ENCODE data around the gene ALKAL2.

Gene ALKAL2

DNA sequence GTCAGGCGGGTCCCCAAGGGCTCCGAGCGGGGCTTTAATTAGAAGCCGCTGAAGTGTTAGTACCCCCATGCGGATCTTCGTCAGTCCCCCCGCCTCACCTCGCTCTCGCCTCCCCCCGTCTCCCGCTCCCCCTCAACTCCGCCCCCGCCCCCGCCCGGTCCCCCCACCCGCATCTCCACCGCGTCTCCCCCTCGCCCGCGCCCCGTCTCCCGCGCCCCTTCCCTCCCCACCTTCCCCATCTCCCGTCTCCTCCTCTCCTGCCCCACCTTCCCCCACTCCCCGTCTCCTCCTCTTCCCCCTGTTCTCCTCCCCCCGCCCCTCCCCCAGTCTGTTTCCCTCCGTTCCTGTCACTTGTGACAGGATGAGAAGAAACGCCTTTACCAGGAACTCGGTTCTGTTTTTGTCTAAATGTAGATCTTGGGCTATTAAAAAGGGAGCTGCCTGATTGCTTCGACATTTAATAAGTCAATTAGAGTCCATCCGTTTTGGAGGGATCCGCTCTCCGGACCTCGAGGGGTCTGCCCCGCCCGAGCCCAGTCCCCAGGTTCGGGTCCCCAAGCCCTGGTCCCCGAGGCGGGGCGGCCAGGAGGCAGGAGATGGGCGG is 969 bp upstream of the ALKAL2 start:
- TF ChIP-seq, protein P1, sequence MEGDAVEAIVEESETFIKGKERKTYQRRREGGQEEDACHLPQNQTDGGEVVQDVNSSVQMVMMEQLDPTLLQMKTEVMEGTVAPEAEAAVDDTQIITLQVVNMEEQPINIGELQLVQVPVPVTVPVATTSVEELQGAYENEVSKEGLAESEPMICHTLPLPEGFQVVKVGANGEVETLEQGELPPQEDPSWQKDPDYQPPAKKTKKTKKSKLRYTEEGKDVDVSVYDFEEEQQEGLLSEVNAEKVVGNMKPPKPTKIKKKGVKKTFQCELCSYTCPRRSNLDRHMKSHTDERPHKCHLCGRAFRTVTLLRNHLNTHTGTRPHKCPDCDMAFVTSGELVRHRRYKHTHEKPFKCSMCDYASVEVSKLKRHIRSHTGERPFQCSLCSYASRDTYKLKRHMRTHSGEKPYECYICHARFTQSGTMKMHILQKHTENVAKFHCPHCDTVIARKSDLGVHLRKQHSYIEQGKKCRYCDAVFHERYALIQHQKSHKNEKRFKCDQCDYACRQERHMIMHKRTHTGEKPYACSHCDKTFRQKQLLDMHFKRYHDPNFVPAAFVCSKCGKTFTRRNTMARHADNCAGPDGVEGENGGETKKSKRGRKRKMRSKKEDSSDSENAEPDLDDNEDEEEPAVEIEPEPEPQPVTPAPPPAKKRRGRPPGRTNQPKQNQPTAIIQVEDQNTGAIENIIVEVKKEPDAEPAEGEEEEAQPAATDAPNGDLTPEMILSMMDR (IDR thresholded peaks at IDR 0.05; ENCODE audit: low read depth, low read length) = no peak
- peak overlapping the region; percentile 58 for H3K4me3 ChIP-seq (ENCODE audit: low read depth, low read length)
- peak; percentile 33 for DNase-seq

DNA sequence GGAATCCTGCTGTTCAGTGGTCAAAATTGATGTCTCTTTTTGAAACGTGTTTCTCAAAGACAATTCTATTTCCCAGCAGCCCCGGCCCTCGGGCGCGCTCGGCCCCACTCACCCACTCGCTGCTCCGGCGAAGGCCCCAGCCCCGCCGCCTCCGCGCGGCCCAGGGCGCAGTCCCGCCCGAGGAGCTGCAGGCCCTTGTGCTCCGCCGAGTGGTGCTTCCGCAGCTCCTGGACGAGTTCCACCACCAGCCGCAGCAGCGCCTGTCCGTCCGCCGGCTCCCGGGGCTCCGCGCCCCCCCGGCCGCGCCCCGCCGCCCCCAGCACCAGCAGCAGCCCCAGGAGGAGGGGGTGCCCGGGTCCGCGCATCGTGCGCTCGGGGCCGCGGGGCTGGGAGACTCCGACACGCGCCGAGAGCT is 413 bp downstream of the ALKAL2 start:
- peaks cover 53% of the 10 kb centered on the region for H3K27me3 ChIP-seq (ENCODE audit: insufficient read depth, low read depth, severe bottlenecking)
- no peak overlapping the region for H3K27ac ChIP-seq
- DNase-seq = peak; percentile 44
- peak overlapping the region; percentile 12 for H3K4me3 ChIP-seq (ENCODE audit: low read depth, low read length)
- H3K9me3 ChIP-seq (ENCODE audit: severe bottlenecking) = no peaks in the 10 kb centered on the region
- TF ChIP-seq, protein P1 (IDR thresholded peaks at IDR 0.05; ENCODE audit: low read depth, low read length) = no peak
- H3K36me3 ChIP-seq = no peaks in the 10 kb centered on the region

More for the DNA sequence above, 969 bp upstream of the ALKAL2 start:
- H3K9me3 ChIP-seq (ENCODE audit: severe bottlenecking) = no peaks in the 10 kb centered on the region
- H3K36me3 ChIP-seq = no peaks in the 10 kb centered on the region
- peaks cover 53% of the 10 kb centered on the region for H3K27me3 ChIP-seq (ENCODE audit: insufficient read depth, low read depth, severe bottlenecking)
- no peak overlapping the region for H3K27ac ChIP-seq

DNA sequence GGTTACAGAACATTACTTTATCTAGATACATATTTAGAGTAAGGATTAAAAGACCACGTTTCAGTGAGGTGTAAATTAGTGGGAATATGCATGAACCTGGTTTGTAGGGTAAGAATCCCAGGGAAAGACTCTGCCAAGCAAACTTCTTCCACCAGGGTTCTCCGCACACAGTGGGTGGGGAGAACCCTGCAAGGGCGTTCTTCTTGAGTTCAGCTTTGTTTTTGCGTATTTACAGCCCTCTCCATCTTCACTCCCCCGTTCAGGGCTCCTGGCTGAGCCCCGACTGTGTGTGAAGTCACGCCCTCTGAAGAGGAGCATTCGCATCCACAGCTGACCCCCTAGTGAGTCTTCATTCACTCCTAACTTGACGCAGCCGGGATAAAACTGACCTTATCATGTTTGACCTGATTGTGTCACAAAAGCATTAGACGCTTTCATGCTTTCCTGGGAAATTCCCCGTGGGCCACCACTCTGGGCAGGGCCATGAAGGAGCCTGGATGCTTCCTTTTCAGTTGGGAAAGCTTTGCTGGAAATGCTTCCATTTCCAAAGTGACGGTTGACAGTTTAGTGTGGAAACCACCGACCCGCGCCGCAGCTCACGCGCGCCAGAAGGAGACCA is 1.0 kb downstream of the ALKAL2 start:
- Histone ChIP-seq H3K27ac (no peak overlapping the region), H3K9me3 (ENCODE audit: severe bottlenecking) (no peaks in the 10 kb centered on the region), H3K4me3 (ENCODE audit: low read depth, low read length) (peak overlapping the region; percentile 10; the same call in 1 of the 2 replicates), H3K36me3 (peaks cover 4% of the 10 kb centered on the region; the same call in 1 of the 2 replicates), H3K27me3 (ENCODE audit: insufficient read depth, low read depth, severe bottlenecking) (peaks cover 53% of the 10 kb centered on the region)
- no peak for DNase-seq
- TF ChIP-seq, protein P1 (IDR thresholded peaks at IDR 0.05; ENCODE audit: low read depth, low read length) = no peak

DNA sequence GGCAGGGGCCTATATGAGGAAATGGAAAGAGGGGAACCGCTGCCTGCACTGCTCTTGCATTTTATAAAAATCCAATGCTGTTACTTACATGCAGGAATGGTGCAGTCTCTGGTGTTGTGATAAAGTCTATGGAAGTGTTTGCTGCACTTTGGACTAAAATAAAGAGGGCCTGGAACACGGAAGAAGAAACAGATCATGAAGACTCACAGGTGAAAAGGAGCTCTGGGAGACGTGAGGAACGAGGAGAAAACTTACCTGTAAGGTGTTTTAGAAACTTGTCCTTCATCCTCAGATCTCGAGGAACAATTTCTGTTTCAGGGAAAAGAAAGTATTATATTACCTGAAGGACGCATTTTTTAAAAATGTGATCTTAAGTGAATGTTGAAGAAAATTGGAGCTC is 1.9 kb downstream of the ALKAL2 start:
- peaks cover 49% of the 10 kb centered on the region for H3K27me3 ChIP-seq (ENCODE audit: insufficient read depth, low read depth, severe bottlenecking)
- no peaks in the 10 kb centered on the region for H3K9me3 ChIP-seq (ENCODE audit: severe bottlenecking)
- TF ChIP-seq, protein P1 (IDR thresholded peaks at IDR 0.05; ENCODE audit: low read depth, low read length) = no peak
- no peak for DNase-seq
- H3K27ac ChIP-seq = no peak overlapping the region
- peaks cover 13% of the 10 kb centered on the region for H3K36me3 ChIP-seq
- H3K4me3 ChIP-seq (ENCODE audit: low read depth, low read length) = no peak overlapping the region

DNA sequence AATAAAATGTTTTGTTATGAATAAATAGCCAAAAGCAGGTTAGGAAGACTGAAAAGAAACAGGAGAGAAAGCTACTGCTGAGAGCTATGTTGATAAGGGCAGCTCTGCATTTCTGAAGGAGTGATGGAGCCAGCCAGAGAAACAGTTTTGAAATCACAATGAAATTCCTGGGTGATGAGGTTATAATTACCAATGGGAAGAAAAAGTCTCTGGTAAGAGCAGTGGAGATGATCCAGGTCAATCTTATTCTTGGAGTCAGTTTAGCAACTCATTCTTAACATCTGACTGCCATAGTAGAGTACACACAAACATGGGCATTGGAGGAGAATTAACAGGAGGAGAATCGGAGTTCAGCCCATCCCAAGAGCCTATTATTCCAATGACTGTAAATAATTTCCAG is 2.4 kb downstream of the ALKAL2 start:
- H3K27ac ChIP-seq = no peak overlapping the region
- no peak overlapping the region for H3K4me3 ChIP-seq (ENCODE audit: low read depth, low read length)
- peaks cover 18% of the 10 kb centered on the region for H3K36me3 ChIP-seq
- H3K9me3 ChIP-seq (ENCODE audit: severe bottlenecking) = no peaks in the 10 kb centered on the region
- peaks cover 44% of the 10 kb centered on the region for H3K27me3 ChIP-seq (ENCODE audit: insufficient read depth, low read depth, severe bottlenecking)
- DNase-seq = no peak
- TF ChIP-seq, protein P1 (IDR thresholded peaks at IDR 0.05; ENCODE audit: low read depth, low read length) = no peak

Data from WERI-Rb-1 (cell line).